ENCODE measurements around the gene OSBPL2. TPM values are rescaled to one million over a fixed set of nuclear protein-coding genes. Genes with fewer than 3 reads are reported as not detected.

The OSBPL2 gene
- total RNA-seq, 1 donor from 2014 or later = 49.8 TPM

DNA sequence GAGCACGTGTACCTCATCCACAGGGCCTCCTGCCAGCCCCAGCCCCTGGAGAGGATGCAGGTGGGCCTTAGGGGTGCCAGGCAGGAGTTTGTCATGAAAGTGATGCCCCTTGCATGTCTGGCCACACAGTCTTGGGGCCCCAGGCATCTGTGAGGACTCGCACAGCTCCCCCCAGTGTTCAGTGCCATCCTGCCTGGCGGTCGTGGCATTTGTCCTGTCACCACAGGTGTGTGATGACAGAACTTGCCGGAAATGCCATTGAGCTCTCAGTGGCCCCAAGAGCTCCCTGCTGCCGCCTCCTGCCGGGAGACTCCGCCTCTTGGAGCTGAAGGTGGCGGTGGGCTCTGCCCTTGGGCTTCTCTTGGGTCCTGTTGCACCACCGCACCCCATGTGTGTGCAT is 33.9 kb downstream of the OSBPL2 start:
- H3K4me3 ChIP-seq (ENCODE audit: low read depth, low read length) = no peak overlapping the region
- TF ChIP-seq, protein P1, sequence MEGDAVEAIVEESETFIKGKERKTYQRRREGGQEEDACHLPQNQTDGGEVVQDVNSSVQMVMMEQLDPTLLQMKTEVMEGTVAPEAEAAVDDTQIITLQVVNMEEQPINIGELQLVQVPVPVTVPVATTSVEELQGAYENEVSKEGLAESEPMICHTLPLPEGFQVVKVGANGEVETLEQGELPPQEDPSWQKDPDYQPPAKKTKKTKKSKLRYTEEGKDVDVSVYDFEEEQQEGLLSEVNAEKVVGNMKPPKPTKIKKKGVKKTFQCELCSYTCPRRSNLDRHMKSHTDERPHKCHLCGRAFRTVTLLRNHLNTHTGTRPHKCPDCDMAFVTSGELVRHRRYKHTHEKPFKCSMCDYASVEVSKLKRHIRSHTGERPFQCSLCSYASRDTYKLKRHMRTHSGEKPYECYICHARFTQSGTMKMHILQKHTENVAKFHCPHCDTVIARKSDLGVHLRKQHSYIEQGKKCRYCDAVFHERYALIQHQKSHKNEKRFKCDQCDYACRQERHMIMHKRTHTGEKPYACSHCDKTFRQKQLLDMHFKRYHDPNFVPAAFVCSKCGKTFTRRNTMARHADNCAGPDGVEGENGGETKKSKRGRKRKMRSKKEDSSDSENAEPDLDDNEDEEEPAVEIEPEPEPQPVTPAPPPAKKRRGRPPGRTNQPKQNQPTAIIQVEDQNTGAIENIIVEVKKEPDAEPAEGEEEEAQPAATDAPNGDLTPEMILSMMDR (IDR thresholded peaks at IDR 0.05; ENCODE audit: insufficient read depth, low read length, severe bottlenecking) = no peak
- DNase-seq (ENCODE audit: low read depth) (no peak), FAIRE-seq (no peak)
- no peaks in the 10 kb centered on the region for H3K27me3 ChIP-seq (ENCODE audit: control insufficient read depth, insufficient read depth, low read length)
- peaks cover 25% of the 10 kb centered on the region for H3K36me3 ChIP-seq (ENCODE audit: control insufficient read depth, insufficient read depth, low read length)

DNA sequence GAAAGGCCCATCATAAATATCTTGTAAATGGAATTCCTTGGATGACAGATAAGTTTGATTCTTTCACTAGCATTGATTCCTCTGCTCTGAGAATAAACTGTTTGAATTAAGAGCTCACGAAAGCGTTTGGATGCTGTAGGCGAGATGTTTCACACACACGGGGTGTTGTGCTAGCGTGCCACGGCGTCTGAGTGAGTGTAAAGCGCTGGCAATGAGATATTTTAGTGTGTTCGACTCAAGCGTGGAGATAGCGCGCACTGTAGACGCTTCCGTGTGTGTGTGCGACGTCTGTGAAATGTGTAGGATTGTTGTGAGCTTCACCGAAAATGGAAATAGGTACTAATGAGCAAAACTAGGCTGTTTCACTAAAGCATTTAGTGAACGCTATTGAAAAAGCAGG is 35.1 kb downstream of the OSBPL2 start:
- DNase-seq (ENCODE audit: low read depth) = no peak
- Histone ChIP-seq H3K4me3 (ENCODE audit: low read depth, low read length) (no peak overlapping the region), H3K36me3 (ENCODE audit: control insufficient read depth, insufficient read depth, low read length) (peaks cover 22% of the 10 kb centered on the region), H3K27me3 (ENCODE audit: control insufficient read depth, insufficient read depth, low read length) (no peaks in the 10 kb centered on the region)
- no peak for FAIRE-seq
- TF ChIP-seq, protein P1 (IDR thresholded peaks at IDR 0.05; ENCODE audit: insufficient read depth, low read length, severe bottlenecking) = no peak

DNA sequence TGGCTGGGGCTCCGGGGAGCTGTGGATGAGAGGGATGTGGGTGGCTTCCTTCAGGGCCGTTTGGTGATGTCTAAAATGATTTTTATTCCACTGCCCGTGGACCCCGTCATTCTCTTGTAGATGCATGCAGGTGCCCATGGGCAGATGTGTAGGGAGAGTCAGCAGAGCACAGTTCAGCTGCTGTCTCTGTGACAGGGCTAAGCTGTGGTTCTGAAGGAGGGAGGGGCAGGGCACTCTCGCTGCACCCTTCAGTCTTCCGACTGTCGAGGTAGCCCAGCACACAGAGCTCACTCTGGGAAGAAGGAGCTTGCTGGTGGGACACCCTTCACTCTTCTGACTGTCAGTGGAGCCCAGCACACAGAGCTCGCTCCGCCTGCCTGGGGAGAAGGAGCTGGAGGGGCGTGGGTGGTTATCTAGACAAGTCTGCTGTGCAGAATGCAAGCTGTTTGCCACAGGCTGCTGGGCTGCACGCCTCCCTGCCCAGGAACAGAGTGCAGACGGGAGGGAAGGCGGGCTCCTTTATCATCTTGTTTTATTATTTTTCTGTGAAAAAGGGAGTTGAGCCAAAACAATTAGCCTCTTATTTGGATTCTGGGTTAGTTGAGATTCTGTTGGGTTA is 36.1 kb downstream of the OSBPL2 start:
- Histone ChIP-seq H3K27me3 (ENCODE audit: control insufficient read depth, insufficient read depth, low read length) (no peaks in the 10 kb centered on the region), H3K4me3 (ENCODE audit: low read depth, low read length) (no peak overlapping the region), H3K36me3 (ENCODE audit: control insufficient read depth, insufficient read depth, low read length) (peaks cover 28% of the 10 kb centered on the region)
- TF ChIP-seq, protein P1 (IDR thresholded peaks at IDR 0.05; ENCODE audit: insufficient read depth, low read length, severe bottlenecking) = no peak
- FAIRE-seq = no peak
- DNase-seq (ENCODE audit: low read depth) = no peak

DNA sequence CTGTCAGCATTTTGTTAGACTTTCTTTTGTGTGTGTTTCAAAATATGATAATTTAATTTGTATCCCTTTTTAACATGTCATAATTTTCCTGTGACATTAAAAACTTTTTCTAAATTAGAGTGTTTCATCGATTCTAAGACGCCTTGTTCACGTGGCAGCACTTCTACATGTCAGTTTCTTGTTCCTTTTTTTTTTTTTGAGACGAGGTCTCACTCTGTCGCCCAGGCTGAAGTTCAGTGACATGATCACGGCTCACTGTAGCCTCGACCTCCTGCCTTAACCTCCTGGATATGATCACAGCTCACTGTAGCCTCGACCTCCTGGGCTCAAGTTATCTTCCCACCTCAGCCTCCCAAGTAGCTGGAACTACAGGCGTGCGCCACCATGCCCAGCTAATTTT is 36.9 kb downstream of the OSBPL2 start:
- FAIRE-seq = no peak
- Histone ChIP-seq H3K27me3 (ENCODE audit: control insufficient read depth, insufficient read depth, low read length) (no peaks in the 10 kb centered on the region), H3K36me3 (ENCODE audit: control insufficient read depth, insufficient read depth, low read length) (peaks cover 35% of the 10 kb centered on the region), H3K4me3 (ENCODE audit: low read depth, low read length) (no peak overlapping the region)
- no peak for DNase-seq (ENCODE audit: low read depth)
- TF ChIP-seq, protein P1 (IDR thresholded peaks at IDR 0.05; ENCODE audit: insufficient read depth, low read length, severe bottlenecking) = no peak

DNA sequence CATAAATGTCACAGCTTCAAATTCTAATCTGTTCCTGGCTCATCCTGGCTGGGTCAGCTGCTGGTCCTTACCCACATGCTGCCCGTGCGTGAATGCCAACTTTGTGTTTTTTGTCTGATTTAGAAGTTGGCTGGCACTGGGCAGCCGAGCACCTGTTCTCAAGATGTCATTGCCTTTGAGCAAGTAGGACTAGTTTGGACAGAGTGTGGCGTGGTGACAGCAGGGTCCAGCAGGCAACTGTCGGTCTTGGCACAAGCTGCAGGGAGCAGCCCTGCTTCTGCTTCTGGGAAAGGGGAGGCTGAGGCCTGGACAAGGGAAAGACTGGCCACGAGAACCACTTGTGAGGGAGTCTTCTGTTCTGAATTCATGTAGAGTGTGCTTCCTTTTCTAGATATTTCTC is 38.1 kb downstream of the OSBPL2 start:
- FAIRE-seq (no peak), DNase-seq (ENCODE audit: low read depth) (no peak)
- Histone ChIP-seq H3K36me3 (ENCODE audit: control insufficient read depth, insufficient read depth, low read length) (peaks cover 46% of the 10 kb centered on the region), H3K4me3 (ENCODE audit: low read depth, low read length) (no peak overlapping the region), H3K27me3 (ENCODE audit: control insufficient read depth, insufficient read depth, low read length) (no peaks in the 10 kb centered on the region)
- TF ChIP-seq, protein P1 (IDR thresholded peaks at IDR 0.05; ENCODE audit: insufficient read depth, low read length, severe bottlenecking) = no peak

DNA sequence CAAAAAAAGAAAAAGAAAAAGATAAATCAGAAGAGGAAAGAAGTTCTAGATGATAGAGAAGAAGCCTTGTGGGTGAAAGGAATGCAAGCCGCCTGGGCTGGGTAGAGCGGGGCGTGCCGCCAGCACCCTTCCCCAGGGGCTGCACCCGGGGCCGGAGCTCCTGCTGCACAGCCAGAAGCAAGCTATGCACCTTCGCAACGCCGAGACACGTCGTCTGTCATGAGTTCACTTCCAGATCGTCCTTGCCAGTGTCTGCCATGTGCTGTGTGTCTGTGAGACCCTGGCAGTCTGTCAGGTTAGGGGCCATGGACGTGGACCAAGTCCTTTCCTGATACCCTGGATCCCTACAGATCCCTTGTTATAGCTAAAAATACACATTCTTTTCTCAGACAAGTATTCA is 38.9 kb downstream of the OSBPL2 start:
- peaks cover 46% of the 10 kb centered on the region for H3K36me3 ChIP-seq (ENCODE audit: control insufficient read depth, insufficient read depth, low read length)
- DNase-seq (ENCODE audit: low read depth) (no peak), FAIRE-seq (no peak)
- H3K4me3 ChIP-seq (ENCODE audit: low read depth, low read length) = no peak overlapping the region
- no peaks in the 10 kb centered on the region for H3K27me3 ChIP-seq (ENCODE audit: control insufficient read depth, insufficient read depth, low read length)
- TF ChIP-seq, protein P1 (IDR thresholded peaks at IDR 0.05; ENCODE audit: insufficient read depth, low read length, severe bottlenecking) = no peak

Data from bronchial epithelial cell (primary cell).